HG02759 (cell line): Measurements from ENCODE around the gene TKT.
"Not testable (repeated sequence)": the region's sequence is repeated elsewhere in the genome, so short reads cannot be mapped to it uniquely, and the experiment has no call there.

Experiments used
- ATAC-seq: cut with Tn5 transposase; IDR thresholded peaks from one replicate; pipeline ENCODE4 v1.9.1; 2021; ENCODE audit warnings: mild to moderate bottlenecking, moderate library complexity; ENCODE audit not compliant: unreplicated experiment

TKT gene

GRCh38 chr3:53255775-53256703, at the start of gene TKT:
TKT (minus strand) TSS chr3:53256022; CDS start chr3:53255942, 80 bp downstream.
- peak; percentile 68 for ATAC-seq

- no peak for ATAC-seq
These were observed 48.1 kb upstream of the TKT start for GRCh38 chr3:53303957-53304356.

GRCh38 chr3:53303549-53303948, 47.7 kb upstream of the TKT start:
- no peak for ATAC-seq

- ATAC-seq = no peak
These were observed 45.0 kb upstream of the TKT start for GRCh38 chr3:53300826-53301225.

- not testable (repeated sequence) for ATAC-seq
These were observed 43.8 kb upstream of the TKT start for GRCh38 chr3:53299611-53300023.

GRCh38 chr3:53295410-53295809, 39.6 kb upstream of the TKT start:
- no peak for ATAC-seq

- no peak for ATAC-seq
These were observed 38.0 kb upstream of the TKT start for GRCh38 chr3:53293867-53294266.

GRCh38 chr3:53288214-53288613, 32.4 kb upstream of the TKT start:
- ATAC-seq = no peak

GRCh38 chr3:53287131-53287629, 31.4 kb upstream of the TKT start:
- no peak for ATAC-seq

GRCh38 chr3:53286727-53287126, 30.9 kb upstream of the TKT start:
- ATAC-seq = no peak

- no peak for ATAC-seq
These were observed 26.8 kb upstream of the TKT start for GRCh38 chr3:53282581-53282980.

- ATAC-seq = no peak
These were observed 22.8 kb upstream of the TKT start for GRCh38 chr3:53278667-53279066.

- no peak for ATAC-seq
These were observed 19.2 kb upstream of the TKT start for GRCh38 chr3:53274938-53275605.

- ATAC-seq = no peak
These were observed 17.4 kb upstream of the TKT start for GRCh38 chr3:53273146-53273670.

- peak; percentile 79 for ATAC-seq
These were observed 14.4 kb upstream of the TKT start for GRCh38 chr3:53269888-53270880.

- not testable (repeated sequence) for ATAC-seq
These were observed 13.4 kb upstream of the TKT start for GRCh38 chr3:53269193-53269592.

GRCh38 chr3:53267766-53268165, 11.9 kb upstream of the TKT start:
- ATAC-seq = no peak

- no peak for ATAC-seq
These were observed 8.9 kb upstream of the TKT start for GRCh38 chr3:53264718-53265117.

GRCh38 chr3:53263907-53264306, 8.1 kb upstream of the TKT start:
- ATAC-seq = no peak

- no peak for ATAC-seq
These were observed 5.9 kb upstream of the TKT start for GRCh38 chr3:53261712-53262111.
